Transverse colon (tissue), 3 donors: Measurements from ENCODE around the gene PANK4.

Experiments used
- CTCF ChIP-seq, 5 experiments: fragments of 200-600 bp in 3 of 5; fragments of 450-650 bp in 2 of 5; sonication (generic) in 3 of 5; IDR thresholded peaks; 1 replicate in 2 of 5; 2 replicates in 3 of 5; pipeline ENCODE4 v1.5.1; 2016 to 2017; ENCODE audit warnings: antibody characterized with exemption in 5 of 5, inconsistent platforms in 3 of 5, mild to moderate bottlenecking in 2 of 5, moderate library complexity in 1 of 5
- EP300 ChIP-seq: sonication (generic); formaldehyde crosslinking; IDR thresholded peaks from one replicate; pipeline ENCODE4 v1.6.1; 2017; ENCODE audit warnings: antibody characterized with exemption, low read depth
- POLR2A ChIP-seq: fragments of 450-650 bp; IDR thresholded peaks from one replicate; pipeline ENCODE4 v1.6.1; 2016; ENCODE audit warnings: antibody characterized with exemption, mild to moderate bottlenecking, moderate library complexity

GRCh38 chr1:2532485-2533160 is 6.2 kb upstream of the PANK4 start:
- TF ChIP-seq POLR2A (no peak), CTCF (IDR thresholded peaks at IDR 0.05) (no peak), EP300 (no peak)
